A673 (cell line): ENCODE data around the gene PLAAT1. TPM values are rescaled to one million over a fixed set of nuclear protein-coding genes. Genes with fewer than 3 reads are reported as not detected.

ENCODE experiments used
- BruUV-seq: library from RNA; stranded (reverse); fragments of 400-500 nt; replicated peaks from 2 replicates; lab custom pipeline; 2021; lab: Mats Ljungman, UMichigan
- CTCF ChIA-PET: fragments of 300-600 bp; sonication (Branson Sonifier 250); formaldehyde crosslinking; loops from one replicate; lab custom pipeline; 2022; ENCODE audit warnings: antibody characterized with exemption; lab: Charles Lee
- POLR2A ChIA-PET: fragments of 300-600 bp; sonication (Branson Sonifier 250); formaldehyde crosslinking; loops from one replicate; lab custom pipeline; 2022; ENCODE audit warnings: antibody characterized with exemption; ENCODE audit not compliant: low non-redundant PET; lab: Charles Lee
- DNase-seq: peaks from one replicate; pipeline ENCODE4 v3.0.0-alpha.2; 2015; ENCODE audit warnings: low spot score
- H3K27ac ChIP-seq: fragments of 200-600 bp; sonication (generic); 2 replicates; pipeline ENCODE4 v1.5.1; 2016; ENCODE audit warnings: mixed run types, low read depth, mild to moderate bottlenecking, mixed read lengths, antibody characterized with exemption, low read length; ENCODE audit not compliant: poor library complexity, severe bottlenecking
- H3K27me3 ChIP-seq: fragments of 200-600 bp; sonication (generic); replicated peaks from 2 replicates; pipeline ENCODE4 v1.6.1; 2017; ENCODE audit warnings: mixed run types, low read depth, mild to moderate bottlenecking, mixed read lengths, antibody characterized with exemption, low read length; ENCODE audit not compliant: insufficient read depth, poor library complexity
- H3K36me3 ChIP-seq: fragments of 200-600 bp; sonication (generic); 2 replicates; pipeline ENCODE4 v1.6.1; 2016; ENCODE audit warnings: mixed run types, mild to moderate bottlenecking, mixed read lengths, antibody characterized with exemption, low read length; ENCODE audit not compliant: insufficient read depth, poor library complexity, severe bottlenecking
- H3K4me1 ChIP-seq: fragments of 200-600 bp; sonication (generic); 2 replicates; pipeline ENCODE4 v1.6.1; 2017; ENCODE audit warnings: mixed run types, mild to moderate bottlenecking, mixed read lengths, antibody characterized with exemption, low read length; ENCODE audit not compliant: insufficient read depth, poor library complexity, severe bottlenecking
- H3K4me3 ChIP-seq: fragments of 200-600 bp; sonication (generic); 2 replicates; pipeline ENCODE4 v1.5.1; 2016; ENCODE audit warnings: low read depth, mixed run types, mild to moderate bottlenecking, mixed read lengths, low read length; ENCODE audit not compliant: poor library complexity, severe bottlenecking
- H3K9me3 ChIP-seq: fragments of 200-600 bp; sonication (generic); 2 replicates; pipeline ENCODE4 v1.6.1; 2016; ENCODE audit warnings: mixed run types, low read depth, mild to moderate bottlenecking, mixed read lengths, antibody characterized with exemption, low read length; ENCODE audit not compliant: poor library complexity, severe bottlenecking
- EZH2 ChIP-seq: fragments of 200-600 bp; sonication (generic); IDR thresholded peaks from 2 replicates; pipeline ENCODE4 v1.6.1; 2017; ENCODE audit warnings: borderline replicate concordance, low read depth, mild to moderate bottlenecking, mixed read lengths, antibody characterized with exemption, low read length; ENCODE audit not compliant: poor library complexity, severe bottlenecking
- intact Hi-C: fragments of 100-400 bp; cut with micrococcal nuclease; formaldehyde crosslinking; loops from one replicate; pipeline ENCODE4 v1.10.0; 2022; ENCODE audit not compliant: unreplicated experiment
- total RNA-seq: library from RNA; stranded (reverse); gene quantifications from 2 replicates; pipeline ENCODE4 v1.2.3, GENCODE V29; 2021
- TF ChIP-seq, protein P1 (sequence below): fragments of 300-800, 200-600 bp; sonication (generic); conservative IDR thresholded peaks from 2 replicates; pipeline ENCODE4 v1.5.1; 2017; ENCODE audit warnings: low read depth, mild to moderate bottlenecking, antibody characterized with exemption, low read length, moderate library complexity, mixed read lengths

Gene PLAAT1
- total RNA-seq, 1 experiment from 2014 or later = 0.75 TPM

- no peak for TF ChIP-seq EZH2
- ChIA-PET CTCF (no interaction called here), POLR2A (interaction anchor here (0.6 kb wide), 1 partner anchor 94 kb away, joined by 3 read pairs; no protein-coding TSS in a partner anchor)
- H3K27me3 ChIP-seq = peaks cover 9% of the 10 kb centered on the region
- H3K4me1 ChIP-seq = no peaks in the 10 kb centered on the region
- no TSS peak for BruUV-seq
- H3K27ac ChIP-seq = no peak overlapping the region
- intact Hi-C loops = no loop called here
- H3K9me3 ChIP-seq = no peaks in the 10 kb centered on the region
- no peak overlapping the region for H3K4me3 ChIP-seq
- no peak for DNase-seq
- no peaks in the 10 kb centered on the region for H3K36me3 ChIP-seq
These were observed 15.5 kb upstream of the PLAAT1 start for GRCh38 chr3:193225302-193226125.

GRCh38 chr3:193228206-193228605 lies 12.8 kb upstream of the PLAAT1 start:
- CTCF ChIA-PET = no interaction called here
- TF ChIP-seq, protein P1, sequence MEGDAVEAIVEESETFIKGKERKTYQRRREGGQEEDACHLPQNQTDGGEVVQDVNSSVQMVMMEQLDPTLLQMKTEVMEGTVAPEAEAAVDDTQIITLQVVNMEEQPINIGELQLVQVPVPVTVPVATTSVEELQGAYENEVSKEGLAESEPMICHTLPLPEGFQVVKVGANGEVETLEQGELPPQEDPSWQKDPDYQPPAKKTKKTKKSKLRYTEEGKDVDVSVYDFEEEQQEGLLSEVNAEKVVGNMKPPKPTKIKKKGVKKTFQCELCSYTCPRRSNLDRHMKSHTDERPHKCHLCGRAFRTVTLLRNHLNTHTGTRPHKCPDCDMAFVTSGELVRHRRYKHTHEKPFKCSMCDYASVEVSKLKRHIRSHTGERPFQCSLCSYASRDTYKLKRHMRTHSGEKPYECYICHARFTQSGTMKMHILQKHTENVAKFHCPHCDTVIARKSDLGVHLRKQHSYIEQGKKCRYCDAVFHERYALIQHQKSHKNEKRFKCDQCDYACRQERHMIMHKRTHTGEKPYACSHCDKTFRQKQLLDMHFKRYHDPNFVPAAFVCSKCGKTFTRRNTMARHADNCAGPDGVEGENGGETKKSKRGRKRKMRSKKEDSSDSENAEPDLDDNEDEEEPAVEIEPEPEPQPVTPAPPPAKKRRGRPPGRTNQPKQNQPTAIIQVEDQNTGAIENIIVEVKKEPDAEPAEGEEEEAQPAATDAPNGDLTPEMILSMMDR = no peak
- no peak for TF ChIP-seq EZH2
- Histone ChIP-seq H3K4me1 (no peaks in the 10 kb centered on the region), H3K36me3 (no peaks in the 10 kb centered on the region), H3K27me3 (no peaks in the 10 kb centered on the region), H3K9me3 (no peaks in the 10 kb centered on the region), H3K27ac (no peak overlapping the region), H3K4me3 (no peak overlapping the region)
- intact Hi-C loops = no loop called here
- POLR2A ChIA-PET = no interaction called here
- BruUV-seq = no TSS peak
- DNase-seq = no peak

DNA sequence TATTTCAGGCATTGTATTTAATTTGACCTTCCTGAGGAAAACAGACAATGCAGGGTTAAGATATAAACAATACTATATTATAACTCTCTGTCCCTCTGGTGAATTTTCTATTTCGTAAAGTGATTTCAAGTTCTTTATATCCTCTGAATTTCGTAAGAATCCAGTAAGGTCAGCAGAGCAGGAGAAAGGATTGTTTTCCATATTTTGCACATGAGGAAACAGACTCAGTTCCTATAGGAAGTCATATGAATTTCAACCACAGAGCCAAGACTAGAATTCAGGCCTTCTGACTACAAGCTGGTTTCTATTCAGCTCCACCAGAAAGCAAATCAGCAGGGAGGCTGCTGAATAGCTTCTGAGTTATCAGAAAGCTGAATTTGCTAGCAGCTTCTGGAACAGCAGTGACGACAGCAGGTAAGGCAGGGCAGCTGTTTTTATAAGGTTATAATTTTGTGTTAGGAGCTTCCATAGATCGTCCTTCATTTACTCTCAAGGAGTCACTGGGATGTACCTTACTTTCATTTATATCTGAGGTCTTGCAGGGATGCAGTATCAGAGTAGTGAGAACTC lies 11.1 kb upstream of the PLAAT1 start:
- POLR2A ChIA-PET = no interaction called here
- H3K27ac ChIP-seq = no peak overlapping the region
- H3K4me1 ChIP-seq = no peaks in the 10 kb centered on the region
- H3K27me3 ChIP-seq = no peaks in the 10 kb centered on the region
- H3K4me3 ChIP-seq = no peak overlapping the region
- BruUV-seq = no TSS peak
- CTCF ChIA-PET = no interaction called here
- no peak for TF ChIP-seq EZH2
- TF ChIP-seq, protein P1 = no peak
- intact Hi-C loops = no loop called here
- H3K9me3 ChIP-seq = no peaks in the 10 kb centered on the region
- no peaks in the 10 kb centered on the region for H3K36me3 ChIP-seq
- no peak for DNase-seq
